SK-N-SH (cell line): ENCODE data around the gene CD33. TPM values are rescaled to one million over a fixed set of nuclear protein-coding genes. Genes with fewer than 3 reads are reported as not detected.

Experiments
- CTCF ChIA-PET: fragments of 300-600, 350-600 bp; formaldehyde crosslinking; extraction: SDS; loops from one replicate; lab custom pipeline; 2021; lab: Yijun Ruan, JAX
- POLR2A ChIA-PET: fragments of 350-600 bp; sonication (Branson Sonifier 250); formaldehyde crosslinking; extraction: SDS; loops from one replicate; lab custom pipeline; 2020; ENCODE audit warnings: antibody characterized with exemption, inconsistent platforms; lab: Yijun Ruan, JAX
- DNase-seq: peaks from one replicate; pipeline ENCODE4 v3.0.0; 2012
- H2AFZ ChIP-seq: fragments of 200-600 bp; sonication (generic); 2 replicates; pipeline ENCODE4 v1.8.1; 2016; ENCODE audit warnings: antibody characterized with exemption, mild to moderate bottlenecking, low read depth
- H3F3A ChIP-seq: fragments of 200-600 bp; sonication (generic); replicated peaks from 2 replicates; pipeline ENCODE3; 2016; ENCODE audit warnings: antibody characterized with exemption, mild to moderate bottlenecking; ENCODE audit not compliant: insufficient read depth
- H3K27ac ChIP-seq, 2 experiments: fragments of 200-500 bp in 1 of 2; fragments of 200-600 bp in 1 of 2; sonication (Bioruptor generic) in 1 of 2; sonication (generic), shearing (Covaris generic) in 1 of 2; 2 replicates each; pipeline versions ENCODE4 v1.5.1 to v1.6.1; 2014 to 2016; ENCODE audit warnings: low read depth in 2 of 2, inconsistent platforms in 1 of 2, low read length in 1 of 2, mild to moderate bottlenecking in 1 of 2, mixed read lengths in 1 of 2
- H3K27me3 ChIP-seq: fragments of 200-600 bp; sonication (generic), shearing (Covaris generic); 2 replicates; pipeline ENCODE4 v1.6.1; 2016; ENCODE audit warnings: mixed run types; ENCODE audit not compliant: insufficient read depth
- H3K36me3 ChIP-seq, 2 experiments: fragments of 200-500 bp in 1 of 2; fragments of 200-600 bp in 1 of 2; sonication (Bioruptor generic) in 1 of 2; sonication (generic) in 1 of 2; replicated peaks in 1 of 2; 2 replicates each; pipeline versions ENCODE3 to v1.5.1; 2014 to 2016; ENCODE audit warnings: low read length in 1 of 2, mild to moderate bottlenecking in 1 of 2; ENCODE audit not compliant: insufficient read depth in 2 of 2, control insufficient read depth in 1 of 2
- H3K4me1 ChIP-seq, 2 experiments: fragments of 200-500 bp in 1 of 2; fragments of 200-600 bp in 1 of 2; sonication (Bioruptor generic) in 1 of 2; sonication (generic), shearing (Covaris generic) in 1 of 2; 2 replicates each; pipeline versions ENCODE4 v1.5.1 to v1.6.1; 2014 to 2016; ENCODE audit warnings: low read depth in 1 of 2, low read length in 1 of 2, mixed run types in 1 of 2; ENCODE audit not compliant: insufficient read depth in 2 of 2, control insufficient read depth in 1 of 2
- H3K4me2 ChIP-seq: fragments of 200-600 bp; sonication (generic), shearing (Covaris generic); 2 replicates; pipeline ENCODE4 v1.6.1; 2017; ENCODE audit warnings: mixed run types
- H3K4me3 ChIP-seq, 2 experiments: fragments of 200-500 bp in 1 of 2; fragments of 200-600 bp in 1 of 2; sonication (Bioruptor generic) in 1 of 2; sonication (generic), shearing (Covaris generic) in 1 of 2; 2 replicates each; pipeline versions ENCODE4 v1.5.1 to v1.8.1; 2014 to 2016; ENCODE audit warnings: low read depth in 2 of 2, inconsistent platforms in 1 of 2, low read length in 1 of 2, mild to moderate bottlenecking in 1 of 2, mixed read lengths in 1 of 2, moderate library complexity in 1 of 2
- H3K79me2 ChIP-seq: fragments of 200-600 bp; sonication (generic); 2 replicates; pipeline ENCODE4 v1.8.1; 2017; ENCODE audit warnings: mild to moderate bottlenecking; ENCODE audit not compliant: insufficient read depth
- H3K9ac ChIP-seq: fragments of 200-600 bp; sonication (generic); 2 replicates; pipeline ENCODE4 v1.6.1; 2017; ENCODE audit warnings: mixed run types
- H3K9me2 ChIP-seq: fragments of 200-600 bp; sonication (generic); 2 replicates; pipeline ENCODE4 v1.6.1; 2017; ENCODE audit warnings: mixed run types
- H3K9me3 ChIP-seq: fragments of 200-600 bp; sonication (generic); 2 replicates; pipeline ENCODE4 v1.6.1; 2017; ENCODE audit warnings: mixed run types, mild to moderate bottlenecking, moderate library complexity
- H4K20me1 ChIP-seq: fragments of 200-600 bp; sonication (generic); 2 replicates; pipeline ENCODE4 v1.6.1; 2017; ENCODE audit warnings: mild to moderate bottlenecking, mixed run types; ENCODE audit not compliant: insufficient read depth
- CHD2 ChIP-seq: fragments of 150-350 bp; IDR thresholded peaks from 2 replicates; pipeline ENCODE4 v1.6.1; 2018; ENCODE audit warnings: low read length; ENCODE audit not compliant: partially characterized antibody
- CTCF ChIP-seq: fragments of 200-600 bp; sonication (generic); IDR thresholded peaks from 2 replicates; pipeline ENCODE4 v1.6.1; 2017; ENCODE audit warnings: antibody characterized with exemption, mild to moderate bottlenecking, moderate library complexity
- ELF1 ChIP-seq: IDR thresholded peaks from 2 replicates; pipeline ENCODE4 v1.4.0; 2012
- FOSL2 ChIP-seq: IDR thresholded peaks from 2 replicates; pipeline ENCODE4 v1.4.0; 2012; ENCODE audit warnings: low read depth, mild to moderate bottlenecking, moderate library complexity, borderline replicate concordance
- JUND ChIP-seq: IDR thresholded peaks from 2 replicates; pipeline ENCODE4 v1.4.0; 2012
- MXI1 ChIP-seq: IDR thresholded peaks from 2 replicates; pipeline ENCODE4 v1.6.1; 2012; ENCODE audit warnings: mild to moderate bottlenecking, low read depth, low read length, improper control_type of control experiment
- PBX3 ChIP-seq: IDR thresholded peaks from 2 replicates; pipeline ENCODE4; 2012
- RAD21 ChIP-seq: IDR thresholded peaks from 2 replicates; pipeline ENCODE4 v1.6.1; 2012; ENCODE audit warnings: mild to moderate bottlenecking, low read length
- RCOR1 ChIP-seq: fragments of 150-350 bp; IDR thresholded peaks from 2 replicates; pipeline ENCODE4 v1.6.1; 2017; ENCODE audit warnings: antibody characterized with exemption, low read length
- REST ChIP-seq: IDR thresholded peaks from 2 replicates; pipeline ENCODE4 v1.6.1; 2012; ENCODE audit warnings: mild to moderate bottlenecking, low read depth, low read length, moderate library complexity
- SMC3 ChIP-seq: IDR thresholded peaks from 2 replicates; pipeline ENCODE4 v1.6.1; 2012; ENCODE audit warnings: low read depth, low read length, improper control_type of control experiment
- TAF1 ChIP-seq: IDR thresholded peaks from 2 replicates; pipeline ENCODE4 v1.6.1; 2012; ENCODE audit warnings: low read depth, mild to moderate bottlenecking, low read length, moderate library complexity, borderline replicate concordance
- USF2 ChIP-seq: fragments of 150-350 bp; IDR thresholded peaks from 2 replicates; pipeline ENCODE4 v1.6.1; 2017; ENCODE audit warnings: antibody characterized with exemption, low read length, low read depth, borderline replicate concordance
- WGBS: methylation state at CpG from one replicate; pipeline ENCODE4 v1.1.6; 2017; ENCODE audit warnings: low lambda C conversion rate; 5-methylcytosine and 5-hydroxymethylcytosine counted together
- polyA plus RNA-seq, 3 experiments: library from polyadenylated mRNA; depleted of rRNA; stranded (reverse); fragments of >200 nt; gene quantifications; 2 replicates each; pipeline ENCODE4 v1.2.3, GENCODE V29; 2012

CD33 gene
- polyA plus RNA-seq, 1 of the 3 experiments (the other 2 are of a cell fraction) = 0.36 TPM

- TF ChIP-seq USF2 (no peak), TAF1 (no peak), MXI1 (no peak), CTCF (no peak), RCOR1 (no peak), FOSL2 (no peak)
- TF ChIP-seq, all 33 proteins: peak for 0
These were observed 57.5 kb downstream of the CD33 start (continued) for GRCh38 chr19:51282335-51282734.

GRCh38 chr19:51285682-51286081 lies 60.8 kb downstream of the CD33 start:
- no peak overlapping the region for H2AFZ ChIP-seq
- H3K36me3 ChIP-seq = no peaks in the 10 kb centered on the region
- 6% methylated on average over 3 of the region's 3 CpGs for WGBS
- ChIA-PET POLR2A (no interaction called here), CTCF (no interaction called here)
- no peaks in the 10 kb centered on the region; the same call in 1 of the 2 replicates for H3K9me2 ChIP-seq
- DNase-seq = no peak
- H3K4me2 ChIP-seq = no peak overlapping the region
- no peaks in the 10 kb centered on the region for H3K27me3 ChIP-seq
- no peaks in the 10 kb centered on the region for H3F3A ChIP-seq
- no peak overlapping the region for H3K9ac ChIP-seq
- TF ChIP-seq RAD21 (no peak), CTCF (no peak), CHD2 (no peak), ELF1 (no peak), JUND (no peak), SMC3 (no peak), PBX3 (no peak), REST (no peak)
- no peaks in the 10 kb centered on the region for H3K4me1 ChIP-seq
- no peaks in the 10 kb centered on the region for H4K20me1 ChIP-seq
- H3K79me2 ChIP-seq = no peaks in the 10 kb centered on the region
- no peak overlapping the region for H3K4me3 ChIP-seq
- H3K27ac ChIP-seq = no peak overlapping the region
- H3K9me3 ChIP-seq = no peaks in the 10 kb centered on the region
